AG04450 (cell line): ENCODE measurements around the gene LRIG2. TPM values are rescaled to one million over a fixed set of nuclear protein-coding genes. Genes with fewer than 3 reads are reported as not detected.

Source experiments
- CTCF ChIA-PET: fragments of 300-600, 350-600 bp; formaldehyde crosslinking; extraction: SDS; loops from one replicate; lab custom pipeline; 2022; ENCODE audit warnings: antibody characterized with exemption, inconsistent platforms; lab: Charles Lee
- POLR2A ChIA-PET: fragments of 350-600 bp; formaldehyde crosslinking; extraction: SDS; loops from one replicate; lab custom pipeline; 2021; ENCODE audit warnings: antibody characterized with exemption, inconsistent platforms; lab: Yijun Ruan, JAX
- DNase-seq: peaks from one replicate; pipeline ENCODE4 v3.0.0-alpha.2; 2011; ENCODE audit warnings: low read depth, low spot score
- H3K27ac ChIP-seq: one replicate; pipeline ENCODE4 v1.5.1; 2012; ENCODE audit warnings: low read depth, low read length, control low read depth
- H3K27me3 ChIP-seq: one replicate; pipeline ENCODE4 v1.6.0; 2012; ENCODE audit warnings: low read length; ENCODE audit not compliant: control insufficient read depth, insufficient read depth
- H3K4me3 ChIP-seq: 2 replicates; pipeline ENCODE4 v1.5.1; 2011; ENCODE audit warnings: mild to moderate bottlenecking, low read depth, low read length, control low read depth
- H3K9me3 ChIP-seq: 2 replicates; pipeline ENCODE4 v1.5.1; 2012; ENCODE audit warnings: low read length; ENCODE audit not compliant: control insufficient read depth, insufficient read depth
- polyA plus RNA-seq: library from polyadenylated mRNA; depleted of rRNA; stranded (reverse); fragments of >200 nt; gene quantifications from 2 replicates; pipeline ENCODE4 v1.2.3, GENCODE V29; 2011
- TF ChIP-seq, protein P1 (sequence below): IDR thresholded peaks from 2 replicates; pipeline ENCODE4 v1.5.1; 2011; ENCODE audit warnings: low read depth, low read length, control low read depth, inconsistent platforms

LRIG2 gene
- polyA plus RNA-seq, 1 experiment: 9.7 TPM

DNA sequence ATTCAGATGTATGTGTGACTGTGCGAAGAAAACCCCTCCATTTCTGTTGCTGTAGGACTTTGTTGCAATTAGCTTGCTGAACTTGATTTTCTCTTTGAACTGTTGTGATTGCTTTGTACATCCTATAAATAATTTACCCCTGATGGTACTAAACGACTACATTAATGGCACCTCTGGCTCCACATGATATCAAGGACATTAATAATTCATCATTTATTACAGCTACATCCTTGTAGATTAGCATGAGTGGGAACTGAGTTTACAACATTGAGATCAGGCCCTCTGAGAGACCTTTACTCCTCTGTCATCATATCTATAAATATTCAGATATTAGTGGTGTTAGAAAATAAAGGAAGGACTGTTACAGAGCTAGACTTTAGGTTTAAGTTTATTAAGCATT lies 13.5 kb downstream of the LRIG2 start:
- ChIA-PET POLR2A (no interaction called here), CTCF (interaction anchor here (1.1 to 6.4 kb wide), 2 partner anchors 14 to 370 kb away, joined by 5 to 65 read pairs; partner anchors contain the start of gene LRIG2)
- no peaks in the 10 kb centered on the region for H3K27me3 ChIP-seq
- TF ChIP-seq, protein P1, sequence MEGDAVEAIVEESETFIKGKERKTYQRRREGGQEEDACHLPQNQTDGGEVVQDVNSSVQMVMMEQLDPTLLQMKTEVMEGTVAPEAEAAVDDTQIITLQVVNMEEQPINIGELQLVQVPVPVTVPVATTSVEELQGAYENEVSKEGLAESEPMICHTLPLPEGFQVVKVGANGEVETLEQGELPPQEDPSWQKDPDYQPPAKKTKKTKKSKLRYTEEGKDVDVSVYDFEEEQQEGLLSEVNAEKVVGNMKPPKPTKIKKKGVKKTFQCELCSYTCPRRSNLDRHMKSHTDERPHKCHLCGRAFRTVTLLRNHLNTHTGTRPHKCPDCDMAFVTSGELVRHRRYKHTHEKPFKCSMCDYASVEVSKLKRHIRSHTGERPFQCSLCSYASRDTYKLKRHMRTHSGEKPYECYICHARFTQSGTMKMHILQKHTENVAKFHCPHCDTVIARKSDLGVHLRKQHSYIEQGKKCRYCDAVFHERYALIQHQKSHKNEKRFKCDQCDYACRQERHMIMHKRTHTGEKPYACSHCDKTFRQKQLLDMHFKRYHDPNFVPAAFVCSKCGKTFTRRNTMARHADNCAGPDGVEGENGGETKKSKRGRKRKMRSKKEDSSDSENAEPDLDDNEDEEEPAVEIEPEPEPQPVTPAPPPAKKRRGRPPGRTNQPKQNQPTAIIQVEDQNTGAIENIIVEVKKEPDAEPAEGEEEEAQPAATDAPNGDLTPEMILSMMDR: no peak
- H3K9me3 ChIP-seq: no peaks in the 10 kb centered on the region
- no peak overlapping the region for H3K27ac ChIP-seq
- H3K4me3 ChIP-seq: no peak overlapping the region
- no peak for DNase-seq

- Histone ChIP-seq H3K27me3 (no peaks in the 10 kb centered on the region), H3K9me3 (no peaks in the 10 kb centered on the region), H3K27ac (no peak overlapping the region), H3K4me3 (no peak overlapping the region)
- TF ChIP-seq, protein P1: no peak
- CTCF ChIA-PET: interaction anchor here (0.5 to 6.4 kb wide), 3 partner anchors 17 to 374 kb away, joined by 3 to 65 read pairs (median 6); partner anchors contain the start of gene LRIG2
- no peak for DNase-seq
- POLR2A ChIA-PET: interaction anchor here (0.5 kb wide), 1 partner anchor 9 kb away, joined by 5 read pairs; no protein-coding TSS in a partner anchor
Measured at GRCh38 chr1:113088972-113089371, 16.0 kb downstream of the LRIG2 start.

GRCh38 chr1:113090051-113090450 lies 17.1 kb downstream of the LRIG2 start:
- H3K4me3 ChIP-seq: no peak overlapping the region
- H3K27ac ChIP-seq: no peak overlapping the region
- ChIA-PET CTCF (interaction anchor here (1.0 to 6.4 kb wide), 2 partner anchors 18 to 286 kb away, joined by 5 to 65 read pairs; partner anchors contain the start of gene LRIG2), POLR2A (interaction anchor here (0.7 kb wide), 1 partner anchor 885 kb away, joined by 3 read pairs; no protein-coding TSS in a partner anchor)
- H3K9me3 ChIP-seq: no peaks in the 10 kb centered on the region
- no peak for DNase-seq
- H3K27me3 ChIP-seq: no peaks in the 10 kb centered on the region
- TF ChIP-seq, protein P1: no peak

- POLR2A ChIA-PET: no interaction called here
- no peak overlapping the region for H3K27ac ChIP-seq
- TF ChIP-seq, protein P1: no peak
Measured at GRCh38 chr1:113091988-113092594, 19.1 kb downstream of the LRIG2 start.

DNA sequence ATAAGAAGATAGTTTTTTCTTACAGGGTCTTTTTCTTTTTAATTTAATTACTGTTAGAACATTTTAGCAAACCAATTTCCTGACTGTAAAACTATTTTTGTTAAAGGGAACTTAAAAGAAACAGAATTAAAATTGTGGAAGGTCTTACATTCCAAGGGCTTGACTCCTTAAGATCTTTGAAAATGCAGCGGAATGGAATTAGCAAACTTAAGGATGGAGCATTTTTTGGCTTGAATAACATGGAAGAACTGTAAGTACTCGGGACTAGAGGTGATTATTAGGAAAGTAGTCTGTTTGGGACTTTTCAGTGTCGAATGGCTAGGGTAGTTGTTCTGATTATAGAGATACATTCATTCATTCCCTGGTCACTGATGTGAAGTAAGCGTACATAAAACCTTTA lies 21.5 kb downstream of the LRIG2 start:
- H3K9me3 ChIP-seq: no peaks in the 10 kb centered on the region
- ChIA-PET CTCF (interaction anchor here (7.4 kb wide), 1 partner anchor 21 kb away, joined by 62 read pairs; the partner anchor contains the start of gene LRIG2), POLR2A (no interaction called here)
- no peak overlapping the region for H3K4me3 ChIP-seq
- no peak for DNase-seq
- no peaks in the 10 kb centered on the region for H3K27me3 ChIP-seq
- TF ChIP-seq, protein P1: no peak
- no peak overlapping the region for H3K27ac ChIP-seq

More at GRCh38 chr1:113091988-113092594, 19.1 kb downstream of the LRIG2 start:
- DNase-seq: no peak
- Histone ChIP-seq H3K9me3 (no peaks in the 10 kb centered on the region), H3K4me3 (no peak overlapping the region), H3K27me3 (no peaks in the 10 kb centered on the region)
- CTCF ChIA-PET: interaction anchor here (0.6 to 1.0 kb wide), 2 partner anchors 12 to 19 kb away, joined by 3 to 5 read pairs; partner anchors contain the start of gene LRIG2
